Central memory CD4-positive, alpha-beta T cell (primary cell): ENCODE results near the gene UTY.

Source experiments
- DNase-seq: peaks from one replicate; pipeline ENCODE4 v3.0.0; 2022

UTY gene

DNA sequence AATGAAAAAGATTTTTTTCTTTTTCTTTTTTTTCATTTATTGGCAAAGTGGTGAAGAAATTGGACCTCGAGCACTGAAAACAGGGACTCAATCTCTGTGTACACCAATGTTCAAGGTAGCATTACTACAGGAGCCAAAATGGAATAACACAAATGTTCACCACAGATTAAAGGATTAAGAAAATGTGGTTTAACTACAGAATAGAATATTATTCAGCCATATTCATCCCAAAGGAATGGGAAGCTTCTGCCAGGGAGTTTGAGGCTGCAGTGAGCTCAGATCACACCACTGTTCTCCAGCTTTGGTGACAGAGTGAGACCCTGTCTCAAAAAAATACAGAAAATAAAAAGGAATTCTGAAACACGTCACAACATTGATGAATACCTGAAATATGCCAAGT is 81.0 kb downstream of the UTY start:
- no peak for DNase-seq

DNA sequence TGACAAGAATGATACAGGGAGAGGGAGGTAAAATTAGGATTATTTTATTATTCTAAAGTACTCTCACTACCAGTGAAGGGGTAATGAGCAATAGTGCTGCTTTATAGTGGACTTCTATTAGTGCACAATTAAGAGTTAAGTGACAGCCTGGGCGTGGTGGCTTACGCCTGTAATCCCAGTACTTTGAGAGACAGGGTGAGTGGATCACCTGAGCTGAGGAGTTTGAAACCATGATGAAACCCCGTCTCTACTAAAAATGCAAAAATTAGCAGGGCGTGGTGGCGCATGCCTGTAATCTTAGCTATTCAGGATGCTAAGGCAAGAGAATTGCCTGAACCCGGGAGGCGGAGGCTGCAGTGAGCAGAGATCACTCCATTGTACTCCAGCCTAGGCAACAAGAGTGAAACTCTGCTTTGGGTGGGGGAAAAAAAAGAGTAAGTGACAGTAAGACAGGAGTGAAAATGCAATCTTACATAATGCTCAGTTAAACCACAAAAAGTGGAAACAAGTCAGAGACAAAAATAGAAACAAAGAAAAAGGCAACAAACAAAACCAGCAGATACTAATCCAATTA is 98.6 kb downstream of the UTY start:
- no peak for DNase-seq

DNA sequence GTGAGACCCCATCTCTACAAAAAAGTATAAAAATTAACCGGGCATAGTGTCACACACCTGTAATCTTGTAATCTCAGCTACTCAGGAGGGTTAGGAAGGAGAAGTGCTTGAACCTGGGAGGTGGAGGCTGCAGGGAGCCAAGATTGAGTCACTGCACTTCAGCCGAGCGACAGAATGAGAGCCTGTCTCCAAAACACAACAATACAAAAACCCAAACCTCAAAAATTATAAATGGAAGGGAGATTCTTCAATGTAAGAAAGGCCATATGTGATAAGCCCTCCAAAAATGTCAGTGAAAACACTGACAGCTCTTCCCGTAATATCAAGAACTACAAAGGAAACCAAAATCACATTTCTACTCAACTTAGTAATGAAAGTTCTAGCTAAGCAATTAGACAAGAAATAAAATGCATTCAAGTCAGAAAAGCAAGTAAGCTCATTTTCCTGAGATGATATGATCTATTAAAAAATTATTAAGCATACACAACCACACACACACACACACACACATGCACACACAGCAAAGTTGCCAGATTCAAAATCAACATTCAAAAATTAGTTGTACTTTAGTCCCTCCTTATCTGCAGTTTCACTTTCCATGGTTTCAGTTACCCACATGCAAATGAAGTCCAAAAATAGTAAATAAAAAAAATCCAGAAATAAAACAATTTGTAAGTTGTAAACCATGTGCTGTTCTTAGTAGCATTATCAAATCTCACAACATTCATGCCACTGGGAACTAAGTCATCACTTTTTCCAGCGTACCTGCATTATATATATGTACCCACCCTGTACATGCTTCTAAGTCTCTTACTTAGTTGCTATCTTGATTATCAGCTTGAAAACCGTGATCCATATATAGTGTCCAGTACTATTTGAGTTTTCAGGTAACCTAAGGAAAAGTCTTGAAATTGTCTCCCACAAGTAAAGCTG is 108.7 kb downstream of the UTY start:
- no peak for DNase-seq

DNA sequence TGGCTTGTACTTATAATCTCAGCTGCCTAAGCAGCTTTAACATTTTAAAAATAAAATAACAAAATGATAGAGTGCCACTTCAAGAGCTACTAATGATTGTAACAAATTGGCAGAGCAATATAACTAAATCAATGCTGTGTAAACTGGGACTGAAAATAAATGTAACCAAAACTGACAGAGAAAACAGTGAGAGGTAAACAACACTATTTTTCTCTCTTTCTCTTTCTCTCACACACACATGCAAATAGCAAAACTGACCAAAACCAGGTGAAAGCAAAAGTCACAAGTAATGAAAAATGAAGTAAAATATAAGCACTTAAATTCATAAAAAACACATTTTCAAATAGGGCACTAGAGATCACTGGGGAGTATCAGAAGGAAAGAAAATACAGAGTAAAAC is 109.6 kb downstream of the UTY start:
- DNase-seq = no peak

DNA sequence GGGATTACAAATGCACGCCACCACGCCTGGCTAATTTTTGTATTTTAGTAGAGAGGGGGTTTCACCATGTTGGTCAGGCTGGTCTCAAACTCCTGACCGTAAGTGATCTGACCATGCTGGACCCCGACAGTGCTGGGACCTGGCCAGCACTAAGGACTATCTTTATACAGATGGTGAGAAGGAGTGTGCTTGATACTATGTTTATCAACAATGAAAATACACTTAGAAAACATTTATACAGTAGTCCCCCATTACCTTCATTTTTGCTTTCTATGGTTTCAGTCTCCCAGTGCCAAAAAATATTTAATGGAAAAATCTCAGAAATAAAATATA is 111.4 kb downstream of the UTY start:
- DNase-seq = no peak

DNA sequence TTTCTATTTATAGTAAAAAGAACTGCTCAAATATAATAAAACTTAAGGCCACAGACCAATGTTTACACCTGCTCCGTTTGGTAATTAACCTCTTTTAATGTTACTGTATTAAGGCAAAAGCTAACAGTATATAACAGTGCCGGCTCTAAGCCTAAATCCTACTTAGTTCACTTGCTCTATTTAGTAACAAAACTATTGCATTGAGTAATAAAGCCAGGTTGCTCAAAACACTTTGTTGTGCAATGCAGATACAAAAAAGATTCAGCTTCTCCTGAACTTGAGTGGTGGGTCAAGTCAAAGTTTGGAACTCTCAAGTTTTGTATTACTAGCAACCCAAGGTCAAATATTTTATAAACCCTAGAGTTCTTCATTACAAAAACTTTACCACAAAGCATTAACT is 116.2 kb downstream of the UTY start:
- no peak for DNase-seq

DNA sequence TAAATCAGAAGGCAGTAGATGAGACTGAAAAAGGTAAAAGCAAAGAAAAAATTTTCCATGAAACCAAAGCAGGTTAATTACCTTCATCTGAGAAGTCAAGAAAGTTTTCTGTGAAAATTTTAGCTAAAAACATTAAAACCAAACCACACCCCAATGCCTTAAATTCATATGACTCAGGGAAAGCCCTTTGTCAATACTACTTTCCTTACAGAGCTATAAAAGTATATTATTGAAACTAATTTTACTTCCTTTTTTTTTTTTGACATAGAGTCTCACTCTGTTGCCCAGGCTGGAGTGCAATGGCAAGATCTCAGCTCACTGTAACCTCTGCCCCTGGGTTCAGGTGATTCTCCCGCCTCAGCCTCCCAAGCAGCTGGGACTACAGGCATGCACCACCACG is 117.2 kb downstream of the UTY start:
- DNase-seq = no peak

DNA sequence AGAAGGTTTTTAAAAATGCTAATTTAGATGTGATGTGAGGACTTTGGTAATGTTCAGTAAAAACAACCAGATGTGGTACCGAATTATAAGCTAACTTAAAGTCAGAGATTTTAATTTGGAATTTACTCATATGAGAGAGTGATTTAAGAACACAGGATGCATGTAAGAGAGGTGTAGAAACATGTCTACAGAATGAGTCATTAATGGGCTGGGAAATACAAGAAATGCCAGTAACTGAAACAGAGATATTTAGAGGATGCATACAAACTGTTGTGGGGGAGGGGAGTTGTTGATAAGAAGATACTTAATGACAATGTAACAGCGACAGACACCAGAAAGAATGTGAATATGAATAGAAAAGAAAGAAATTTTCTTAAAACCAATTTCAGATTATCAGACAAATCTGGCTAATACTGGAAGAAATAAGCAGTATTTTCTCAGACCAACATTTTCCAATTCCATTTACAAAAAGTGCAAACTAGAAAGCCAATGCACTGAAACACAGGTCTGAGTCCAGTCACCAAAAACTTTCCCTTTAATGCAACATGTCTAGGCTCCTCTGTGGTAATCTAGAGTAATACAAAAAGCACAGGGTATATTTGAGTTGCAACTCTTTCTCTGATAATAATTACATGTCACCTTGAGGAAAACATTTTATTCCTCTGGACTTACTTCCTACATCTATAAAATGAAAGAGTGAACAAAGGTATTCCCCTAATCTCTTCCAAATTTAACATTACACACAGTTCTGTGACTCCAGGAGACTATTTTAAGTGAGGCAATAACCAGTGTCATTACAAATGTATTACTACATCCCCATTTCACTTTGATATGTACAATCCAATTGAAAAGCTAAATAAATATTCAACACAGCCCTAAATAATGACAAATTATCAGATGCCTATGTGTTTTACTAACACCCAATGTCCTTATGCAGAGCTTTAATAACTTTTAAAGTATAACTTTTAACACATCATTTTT is 117.9 kb downstream of the UTY start:
- no peak for DNase-seq

DNA sequence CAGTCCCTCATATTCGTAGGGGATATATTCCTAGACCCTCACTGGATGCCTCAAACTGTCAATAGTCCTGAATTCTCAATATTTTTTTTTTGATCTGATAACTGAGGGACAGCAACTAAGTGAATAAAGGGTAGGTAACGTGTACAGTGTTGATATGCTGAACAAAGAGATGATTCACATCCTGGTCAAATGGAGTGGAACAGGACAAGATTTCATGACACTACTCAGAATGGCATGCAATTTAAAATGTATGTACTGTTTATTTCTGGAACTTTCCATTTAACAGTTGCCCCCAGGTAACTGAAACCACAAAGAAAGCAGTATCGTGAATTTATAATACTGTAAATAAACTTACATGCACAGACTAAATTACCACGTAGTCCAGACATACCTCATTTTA is 128.4 kb downstream of the UTY start:
- no peak for DNase-seq

DNA sequence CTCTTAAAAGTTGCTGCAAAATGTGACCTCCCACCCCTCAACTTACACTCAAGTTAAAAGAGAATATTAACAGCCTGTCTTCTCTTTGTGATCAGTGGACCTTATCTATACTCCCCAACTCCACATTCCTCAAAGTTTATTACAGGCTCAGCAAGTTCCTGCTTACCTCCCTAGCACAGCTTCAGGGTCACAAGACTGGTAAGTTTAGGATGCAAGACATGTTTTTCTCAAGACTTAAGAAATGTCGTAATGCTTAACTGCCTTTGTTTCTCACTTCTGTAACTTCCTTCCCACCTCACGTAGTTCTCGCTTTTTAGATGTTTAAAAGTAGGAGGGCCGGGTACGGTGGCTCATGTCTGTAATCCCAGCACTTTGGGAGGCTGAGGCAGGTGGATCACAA is 132.7 kb downstream of the UTY start:
- DNase-seq = no peak

DNA sequence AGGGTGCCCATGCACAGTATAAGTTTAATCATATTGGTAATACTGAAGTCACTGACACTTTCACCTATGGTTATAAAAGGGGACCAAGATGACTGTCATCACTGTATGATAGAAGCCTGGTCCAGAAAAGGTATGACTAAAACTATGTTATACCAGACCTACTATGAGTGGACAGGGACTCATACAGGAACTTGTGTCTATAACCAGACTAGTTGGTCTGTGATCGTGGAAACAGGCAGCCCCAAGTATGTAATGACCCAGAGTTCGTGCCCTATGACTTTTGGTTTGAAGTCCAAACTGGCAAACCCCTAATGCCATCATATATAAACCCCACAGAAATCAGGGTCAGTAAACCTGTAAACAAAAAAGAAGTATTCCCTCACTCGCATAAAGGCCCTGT is 134.3 kb downstream of the UTY start:
- no peak for DNase-seq

DNA sequence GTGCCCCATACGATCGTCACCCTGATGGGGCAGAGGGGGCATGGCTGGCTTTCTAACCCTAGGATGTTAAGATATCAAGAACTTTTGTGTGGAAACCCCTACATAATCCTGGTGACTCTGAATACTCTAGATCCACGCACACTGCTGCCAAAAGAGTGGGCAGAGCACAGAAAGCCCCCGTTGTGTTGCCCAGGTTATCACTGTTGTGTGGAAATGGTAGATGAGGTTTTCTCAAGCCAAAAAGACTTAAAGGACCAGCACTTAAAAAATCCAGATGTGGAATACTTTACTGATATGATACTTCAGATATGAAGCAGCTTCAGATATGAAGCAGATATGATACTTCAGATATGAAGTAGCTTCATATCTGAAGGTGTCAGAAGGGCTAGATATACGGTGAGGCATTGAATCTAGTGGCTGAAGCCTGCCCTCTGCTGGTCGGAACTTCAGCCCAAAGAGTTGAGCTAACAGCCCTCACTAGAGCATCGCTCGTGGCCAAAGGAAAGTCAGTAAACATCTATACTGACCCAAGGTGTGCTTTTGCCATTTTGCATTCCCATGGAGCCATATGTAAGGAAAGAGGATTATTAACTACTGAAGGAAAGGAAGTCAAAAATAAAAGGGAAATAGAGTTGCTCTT is 136.4 kb downstream of the UTY start:
- no peak for DNase-seq

DNA sequence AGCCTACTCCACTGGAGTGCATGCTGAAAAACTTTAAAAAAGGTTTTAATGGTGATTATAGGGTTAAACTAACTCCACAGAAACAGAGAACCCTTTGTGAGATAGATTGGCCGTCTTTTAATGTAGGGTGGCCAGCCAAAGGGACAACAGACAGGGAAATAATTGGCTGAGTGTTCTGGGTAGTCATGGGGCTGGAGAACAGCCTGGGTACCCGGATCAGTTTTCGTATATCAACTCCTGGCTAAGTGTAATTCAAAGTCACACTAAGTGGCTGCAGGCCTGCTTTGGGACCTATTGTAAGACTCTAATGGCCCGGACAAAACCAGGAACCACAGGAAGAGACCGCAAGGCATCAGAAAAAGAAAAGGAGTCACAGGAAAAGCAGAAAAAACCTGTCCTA is 139.9 kb downstream of the UTY start:
- no peak for DNase-seq

DNA sequence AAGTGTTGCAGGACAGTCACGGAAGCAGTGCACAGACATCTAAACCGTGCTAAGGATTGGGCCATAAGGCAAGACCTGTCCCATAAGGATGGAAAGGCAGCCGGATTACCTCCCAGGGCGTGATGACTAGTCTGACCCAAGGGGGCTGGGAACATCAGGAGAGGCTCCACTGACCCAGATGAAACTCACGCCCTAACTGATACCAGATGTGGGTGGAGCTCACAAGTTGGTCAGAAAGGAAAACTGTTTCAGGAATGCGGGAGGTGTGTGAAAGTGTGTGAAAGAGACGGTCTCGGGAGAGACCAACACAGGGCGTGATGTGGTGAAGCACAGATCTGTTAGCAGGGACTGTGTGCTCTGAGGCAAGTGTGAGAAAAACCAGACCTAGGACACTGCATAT is 140.5 kb downstream of the UTY start:
- DNase-seq = no peak

DNA sequence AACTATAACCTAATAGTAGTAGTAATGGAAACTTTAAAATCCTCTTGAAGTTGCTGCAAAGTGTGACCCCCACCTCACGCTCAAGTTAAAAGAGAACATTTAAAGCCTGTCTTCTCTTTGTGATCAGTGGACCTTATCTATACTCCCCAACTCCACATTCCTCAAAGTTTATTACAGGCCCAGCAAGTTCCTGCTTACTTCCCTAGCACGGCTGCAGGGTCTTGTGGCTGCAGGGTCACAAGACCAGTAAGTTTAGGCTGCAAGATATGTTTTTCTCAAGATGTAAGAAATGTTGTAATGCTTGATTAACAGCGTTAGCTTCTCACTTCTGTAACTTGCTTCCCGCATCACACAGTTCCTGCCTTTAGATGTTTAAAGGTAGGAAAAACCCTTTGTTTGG is 141.1 kb downstream of the UTY start:
- no peak for DNase-seq

DNA sequence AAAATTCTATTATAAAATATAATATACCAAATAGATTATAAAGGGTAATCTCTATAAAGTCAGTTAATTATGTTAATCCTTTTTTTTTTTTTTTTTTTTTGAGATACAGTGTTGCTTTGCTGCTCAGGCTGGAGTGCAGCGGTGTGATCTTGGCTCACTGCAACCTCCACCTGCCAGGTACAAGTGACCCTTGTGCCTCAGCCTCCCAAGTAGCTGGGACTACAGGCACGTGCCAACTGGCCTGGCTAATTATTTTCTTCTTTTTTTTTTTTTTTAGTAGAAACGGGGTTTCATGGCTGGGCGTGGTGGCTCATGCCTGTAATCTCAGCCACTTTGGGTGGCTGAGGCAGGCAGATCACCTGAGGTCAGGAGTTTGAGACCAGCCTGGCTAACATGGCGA is 141.9 kb downstream of the UTY start:
- no peak for DNase-seq

DNA sequence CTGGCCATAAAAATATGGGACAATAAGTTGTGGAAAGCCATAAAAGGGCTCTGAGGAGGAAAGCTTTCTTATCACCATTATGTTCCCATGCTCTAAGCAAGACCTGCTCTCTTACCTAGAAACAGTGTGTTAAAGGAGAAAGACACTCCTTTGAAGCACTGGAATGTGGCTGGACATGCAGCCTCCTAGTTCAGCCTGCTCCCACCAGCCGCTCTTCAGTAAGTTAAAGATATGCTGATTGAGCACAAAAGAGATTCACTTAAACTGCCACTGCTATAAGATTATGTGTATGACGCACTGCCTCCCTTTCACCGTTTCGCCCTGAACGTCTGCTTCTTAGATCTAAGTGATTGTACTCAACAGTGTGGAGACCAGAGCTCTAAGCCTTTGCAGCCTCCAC is 146.0 kb downstream of the UTY start:
- DNase-seq = no peak

DNA sequence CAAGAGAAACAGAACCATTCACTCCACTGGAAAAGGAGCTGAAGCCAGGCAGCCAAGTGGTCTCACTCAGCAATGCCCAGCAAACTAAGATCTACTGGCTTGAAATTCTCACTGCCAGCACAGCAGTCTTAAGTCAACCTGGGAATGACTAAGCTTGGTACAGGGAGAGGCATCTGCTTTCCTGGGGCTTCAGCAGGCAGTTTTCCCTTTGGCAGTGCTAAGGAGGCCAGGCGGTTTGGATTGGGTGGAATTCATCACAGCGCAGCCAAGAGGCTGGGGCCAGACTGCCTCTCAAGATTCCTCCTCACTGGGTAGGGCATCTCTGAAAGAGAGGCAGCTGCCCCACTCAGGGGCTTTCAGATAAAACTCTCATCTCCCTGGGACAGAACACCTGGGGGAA is 149.2 kb downstream of the UTY start:
- no peak for DNase-seq

DNA sequence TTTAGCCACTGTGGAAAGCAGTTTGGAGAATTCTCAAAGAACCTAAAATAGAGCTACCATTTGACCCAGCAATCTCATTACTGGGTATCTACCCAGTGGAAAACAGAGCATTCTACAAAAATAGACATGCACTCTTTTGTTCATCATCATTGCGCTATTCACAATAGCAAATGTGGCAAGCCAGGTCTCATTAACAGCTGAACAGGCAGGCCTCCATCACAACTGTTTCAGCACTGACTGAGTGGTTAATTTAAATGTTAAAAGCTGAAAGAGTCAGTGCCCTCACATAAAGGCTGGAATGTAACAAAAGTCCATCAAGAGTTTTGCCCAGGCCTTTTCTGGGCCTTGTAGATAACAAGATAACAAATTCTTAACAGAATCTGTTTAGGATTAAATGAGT is 166.9 kb downstream of the UTY start:
- DNase-seq = no peak

DNA sequence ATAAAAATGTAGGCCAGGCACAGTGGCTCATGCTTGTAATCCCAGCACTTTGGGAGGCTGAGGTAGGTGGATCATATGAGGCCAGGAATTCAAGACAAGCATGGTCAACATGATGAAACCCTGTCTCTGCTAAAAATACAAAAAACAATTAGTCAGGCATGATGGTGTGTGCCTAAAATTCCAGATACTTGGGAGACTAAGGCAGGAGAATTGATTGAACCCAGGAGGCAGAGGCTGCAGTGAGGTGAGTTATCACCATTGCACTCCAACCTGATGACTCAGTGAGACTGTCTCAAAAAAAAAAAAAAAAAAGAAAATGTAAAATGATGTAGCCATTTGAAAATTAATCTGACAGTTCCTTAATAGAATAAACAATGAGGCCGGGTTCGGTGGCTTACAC is 171.9 kb downstream of the UTY start:
- no peak for DNase-seq

DNA sequence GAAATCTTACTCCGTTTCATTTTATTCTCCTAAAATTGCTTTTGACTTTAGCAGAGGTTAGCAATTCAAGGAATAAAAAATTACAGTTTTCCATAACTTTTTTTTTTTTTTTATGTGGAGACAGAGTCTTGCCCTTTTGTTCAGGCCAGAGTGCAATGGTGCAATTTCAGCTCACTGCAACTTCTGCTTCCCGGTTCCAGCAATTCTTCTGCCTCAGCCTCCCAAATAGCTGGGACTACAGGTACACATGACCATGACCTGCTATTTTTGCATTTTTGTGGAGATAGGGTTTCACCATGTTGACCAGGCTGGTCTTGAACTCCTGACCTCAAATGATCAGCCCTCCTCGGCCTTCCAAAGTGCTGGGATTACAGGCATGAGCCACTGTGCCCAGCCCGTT is 179.0 kb downstream of the UTY start:
- DNase-seq = no peak

DNA sequence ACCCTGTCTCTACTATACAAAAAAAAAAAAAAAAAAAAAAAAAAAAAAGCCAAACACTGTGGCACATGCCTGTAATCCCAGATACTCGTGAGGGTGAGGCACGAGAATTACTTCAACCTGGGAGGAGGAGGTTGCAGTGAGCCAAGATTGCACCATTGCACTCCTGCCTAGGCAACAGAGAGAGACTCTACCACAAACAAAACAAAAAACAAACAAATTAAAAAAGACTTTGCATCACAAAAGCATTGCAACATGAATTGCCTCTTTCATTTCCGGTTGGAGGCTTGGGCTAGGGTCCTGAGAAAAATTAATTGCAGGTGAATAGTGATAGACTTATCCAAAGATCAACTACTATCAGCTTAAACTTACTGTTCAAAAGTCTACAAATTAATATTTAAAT is 180.4 kb downstream of the UTY start:
- no peak for DNase-seq
